CD4-positive, alpha-beta T cell treated with Interleukin-1 beta for 1 hour (primary cell): ENCODE data around the gene MAPKBP1.

Experiments
- DNase-seq, 2 donors: peaks; one replicate each; pipeline ENCODE4 v3.0.0-alpha.2; 2020 to 2022

The MAPKBP1 gene

DNA sequence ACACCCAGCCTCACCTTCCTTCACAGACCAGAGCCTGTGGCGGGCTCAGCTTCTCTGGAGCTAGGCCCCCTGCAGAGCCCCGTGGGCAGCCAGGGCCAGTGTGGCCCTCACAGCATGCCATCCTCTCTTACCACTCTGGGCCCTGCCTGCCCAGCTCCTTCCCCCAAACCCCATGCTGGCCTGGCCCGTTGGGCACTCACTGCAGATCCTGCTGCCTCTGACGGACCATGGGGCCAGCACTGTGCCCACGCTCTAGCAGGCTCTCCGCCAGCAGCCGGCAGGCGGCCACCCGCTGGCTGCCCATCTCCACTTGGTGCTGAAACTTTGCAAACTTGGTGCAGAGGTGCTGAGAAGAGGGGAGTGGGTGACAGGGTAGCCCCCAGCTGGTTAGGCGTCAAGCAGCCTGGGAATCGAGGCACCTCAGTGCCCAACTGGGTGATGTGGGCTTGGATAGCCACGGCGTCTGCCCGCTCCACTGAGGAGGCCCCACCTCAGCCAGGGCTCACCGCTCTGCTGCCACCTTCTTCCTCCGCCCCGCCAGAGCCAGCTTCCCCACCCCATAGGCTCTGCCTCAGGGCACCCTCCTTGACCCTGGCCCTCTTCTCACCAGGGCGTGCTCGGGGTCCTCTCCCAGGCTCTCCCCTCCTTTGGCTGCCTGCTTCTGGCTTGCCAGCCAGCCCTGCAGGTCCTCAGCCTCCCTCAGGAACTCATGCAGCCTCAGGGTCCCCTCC is 97.1 kb downstream of the MAPKBP1 start:
- no peak for DNase-seq

GRCh38 chr15:41872166-41872747 is 98.0 kb downstream of the MAPKBP1 start:
- DNase-seq, result no peak

DNA sequence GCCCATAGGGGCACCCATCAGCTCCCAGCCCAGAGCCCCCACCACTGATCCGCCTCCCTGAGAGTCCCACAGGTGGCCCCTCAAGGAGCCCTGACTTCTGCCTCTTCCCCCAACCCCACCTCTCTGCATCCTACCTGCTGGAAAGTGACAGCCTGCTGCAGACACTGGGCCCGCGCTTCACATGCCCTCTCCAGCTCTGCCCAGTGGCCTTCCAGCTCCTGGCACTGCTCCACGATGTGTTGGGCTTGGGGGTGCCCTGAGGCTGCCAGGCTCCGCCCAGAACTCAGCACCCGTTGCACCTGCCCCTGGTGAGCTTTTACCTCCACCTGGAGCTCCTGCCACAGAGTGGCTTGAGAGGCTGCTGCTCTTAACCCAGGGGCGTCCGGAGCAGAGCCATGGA is 99.4 kb downstream of the MAPKBP1 start:
- no peak for DNase-seq

DNA sequence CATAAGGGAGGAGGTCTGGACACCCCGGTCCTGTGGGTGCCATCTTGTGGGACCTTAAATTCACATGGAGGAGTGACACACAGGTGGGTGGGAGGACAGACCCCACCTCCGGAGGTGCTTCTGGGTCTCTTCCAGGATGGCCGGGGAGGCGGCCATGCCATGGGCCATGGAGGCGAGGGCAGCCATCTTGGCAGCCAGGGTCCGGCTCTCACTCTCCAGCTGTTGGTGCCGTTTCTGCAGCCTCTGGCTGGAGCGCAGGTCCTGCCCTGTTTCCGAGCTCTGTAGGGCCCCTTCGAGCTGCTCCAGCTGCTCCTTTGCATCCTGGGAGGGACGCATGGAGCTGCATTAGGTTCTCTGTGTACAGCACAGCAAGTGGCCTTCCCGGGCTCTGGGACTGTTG is 100.5 kb downstream of the MAPKBP1 start:
- DNase-seq, result no peak

DNA sequence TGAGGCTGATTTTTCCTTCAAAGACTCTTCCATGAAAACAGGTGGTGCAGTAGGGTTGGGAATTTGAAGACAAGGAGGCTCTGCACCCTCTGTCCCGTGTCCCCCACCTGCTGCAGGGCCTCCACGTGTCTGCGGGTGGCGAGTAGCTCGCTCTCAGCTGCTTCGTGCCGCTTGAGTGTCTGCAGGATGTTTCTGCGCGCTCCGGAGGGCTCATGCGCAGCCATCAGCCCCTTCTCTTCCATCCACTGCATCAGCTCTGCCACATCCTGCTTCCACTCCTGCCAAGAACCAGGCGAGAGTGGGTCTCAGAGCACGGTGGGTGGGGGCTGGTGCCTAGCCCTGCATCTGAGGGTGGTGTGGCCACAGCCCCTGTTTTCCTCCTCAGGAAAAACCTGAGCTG is 101.7 kb downstream of the MAPKBP1 start:
- no peak for DNase-seq

DNA sequence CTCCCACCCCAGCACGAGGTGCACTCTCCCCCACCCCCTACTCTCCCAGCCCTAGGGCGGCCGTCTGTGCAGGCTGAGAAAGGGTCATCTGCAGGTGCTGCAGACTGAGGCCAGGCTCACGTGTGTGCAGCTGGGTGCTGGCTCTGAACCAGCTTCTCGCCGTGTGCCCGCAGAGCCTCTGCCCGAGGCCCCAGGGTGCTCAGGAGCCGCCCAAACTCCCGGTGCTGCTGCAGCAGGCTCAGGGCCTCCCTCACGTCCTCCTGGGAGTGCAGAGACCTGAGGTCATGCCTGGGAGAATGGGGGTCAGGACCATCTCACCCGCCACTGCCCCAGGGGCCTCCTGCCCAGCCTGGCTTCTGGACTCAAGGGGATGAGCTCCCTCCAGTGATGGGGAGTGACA is 102.4 kb downstream of the MAPKBP1 start:
- no peak for DNase-seq
